Ovary (tissue), 9 donors: ENCODE results near the gene TAOK3. TPM values are rescaled to one million over a fixed set of nuclear protein-coding genes. Genes with fewer than 3 reads are reported as not detected.

Source experiments
- DNase-seq, 5 donors: peaks; one replicate each; pipeline ENCODE4 v3.0.0-alpha.2; 2019 to 2020
- H3K27ac ChIP-seq, 2 donors: fragments of 200-600 bp; one replicate each; pipeline versions ENCODE4 v1.5.1 to v1.8.0; 2019 to 2022
- H3K27me3 ChIP-seq: fragments of 200-600 bp; one replicate; pipeline ENCODE4 v1.8.0; 2022
- H3K36me3 ChIP-seq: fragments of 200-600 bp; sonication (generic); one replicate; pipeline ENCODE4 v1.5.1; 2019
- H3K4me1 ChIP-seq: one replicate; pipeline ENCODE4 v1.8.1; 2013; ENCODE audit warnings: mild to moderate bottlenecking, moderate library complexity; ENCODE audit not compliant: insufficient read depth
- H3K4me3 ChIP-seq: fragments of 200-600 bp; sonication (generic); one replicate; pipeline ENCODE4 v1.5.1; 2017
- H3K9me3 ChIP-seq, 2 donors: fragments of 200-600 bp in 1 of 2; sonication (generic) in 1 of 2; one replicate each; pipeline versions ENCODE4 v1.5.1 to v1.8.1; 2013 to 2019; ENCODE audit warnings: mild to moderate bottlenecking in 1 of 2, moderate library complexity in 1 of 2
- CTCF ChIP-seq, 3 donors: fragments of 450-650 bp in 2 of 3; fragments of 200-600 bp in 1 of 3; IDR thresholded peaks; one replicate each; pipeline versions ENCODE4 v1.5.1 to v1.8.0; 2016 to 2022; ENCODE audit warnings: antibody characterized with exemption in 3 of 3, mild to moderate bottlenecking in 1 of 3
- EP300 ChIP-seq: sonication (generic); formaldehyde crosslinking; IDR thresholded peaks from one replicate; pipeline ENCODE4 v1.6.1; 2017; ENCODE audit warnings: antibody characterized with exemption
- POLR2A ChIP-seq: fragments of 450-650 bp; IDR thresholded peaks from one replicate; pipeline ENCODE4 v1.6.1; 2017; ENCODE audit warnings: antibody characterized with exemption, mild to moderate bottlenecking, moderate library complexity
- WGBS, 3 donors: extraction: QIAGEN DNeasy Blood & Tissue Kit in 1 of 3; methylation state at CpG; one replicate each; pipeline versions ENCODE4 v1.1.5 to v1.1.7; 2013 to 2017; 5-methylcytosine and 5-hydroxymethylcytosine counted together
- intact Hi-C, 4 donors: fragments of 100-400 bp; cut with DNase I; formaldehyde crosslinking; loops; one replicate each; pipeline versions ENCODE4 v1.11.0 to v1.15.1; 2022 to 2023
- polyA plus RNA-seq, 2 donors: library from polyadenylated mRNA; stranded (reverse); fragments of 200-250 nt in 1 of 2; fragments of 350-450 nt in 1 of 2; fragmentation: Illumina TruSeq in 1 of 2; extraction: RNeasy Lipid Tissue Mini Kit (QIAGEN cat#74804) in 1 of 2; gene quantifications; one replicate each; pipeline ENCODE4 v1.2.3, GENCODE V29; 2013 to 2014
- total RNA-seq, 7 donors: library from RNA; depleted of rRNA in 2 of 7; stranded (reverse); fragments of >200 nt in 2 of 7; fragmentation: NEBNext Ultra II Directional in 3 of 7; extraction: Animal tissue kit (Norgen Biotek cat#: 25700) in 3 of 7; gene quantifications; one replicate each; pipeline versions ENCODE4 v1.1.0 to v1.2.4, GENCODE V29; 2016 to 2023
- donor health status: DM: no; HTN: no; CAD: no; lungs with moderate emphysema.
- donor health status: DM: no; HTN: no; CAD: no.
- donor health status: Bipolar disorder and iron deficiency.
- donor health status: DM: yes; HTN: yes; CAD: no.
- donor health status: DM: no; HTN: no; CAD: no.
- donor health status: DM: yes; HTN: yes; CAD: no.

The TAOK3 gene
- total and polyA plus RNA-seq, 9 donors, result 12.6 to 31.0 (median 23.0) TPM

DNA sequence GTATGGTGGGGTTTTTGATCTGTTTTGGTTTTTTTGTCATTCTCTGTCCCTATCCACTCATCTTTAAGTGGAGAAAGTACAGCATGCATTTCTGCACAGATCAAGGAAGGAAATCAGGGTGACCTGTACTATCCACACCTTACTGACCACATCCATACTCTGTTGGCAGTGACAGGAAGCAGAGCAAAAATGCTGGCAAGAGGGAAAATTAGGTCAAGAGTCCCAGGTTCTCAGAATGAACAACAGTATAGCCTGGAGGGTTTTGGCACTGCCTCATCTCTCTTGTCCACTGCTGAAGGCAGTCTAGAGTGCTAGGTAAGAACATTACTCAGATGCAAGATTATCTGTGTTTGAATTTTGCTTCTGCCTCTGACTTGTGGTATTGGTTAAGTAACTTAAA is 70.7 kb downstream of the TAOK3 start:
- Histone ChIP-seq H3K27ac (no peak overlapping the region), H3K4me1 (no peaks in the 10 kb centered on the region), H3K36me3 (no peaks in the 10 kb centered on the region), H3K9me3 (no peaks in the 10 kb centered on the region), H3K4me3 (no peak overlapping the region), H3K27me3 (no peaks in the 10 kb centered on the region)
- DNase-seq, result no peak
- intact Hi-C loops, result no loop called here
- TF ChIP-seq EP300 (no peak), POLR2A (no peak), CTCF (IDR thresholded peaks at IDR 0.05) (no peak)

GRCh38 chr12:118299791-118300460 is 72.8 kb downstream of the TAOK3 start:
- Histone ChIP-seq H3K9me3 (no peaks in the 10 kb centered on the region), H3K4me3 (no peak overlapping the region), H3K27me3 (no peaks in the 10 kb centered on the region), H3K27ac (no peak overlapping the region), H3K4me1 (no peaks in the 10 kb centered on the region), H3K36me3 (no peaks in the 10 kb centered on the region)
- 60 to 63% (median 60%) methylated on average over 5 of the region's 5 CpGs for whole genome bisulfite sequencing, 3 donors
- intact Hi-C loops, result no loop called here
- TF ChIP-seq CTCF (IDR thresholded peaks at IDR 0.05), result no peak
- no peak for TF ChIP-seq EP300
- TF ChIP-seq POLR2A, result no peak
- no peak for DNase-seq

- 92 to 95% (median 95%) methylated on average over 2 of the region's 2 CpGs for WGBS, 3 donors
- TF ChIP-seq CTCF (IDR thresholded peaks at IDR 0.05) (no peak), POLR2A (no peak), EP300 (no peak)
- H3K4me1 ChIP-seq, result no peaks in the 10 kb centered on the region
- no peaks in the 10 kb centered on the region for H3K36me3 ChIP-seq
- H3K27ac ChIP-seq, result no peak overlapping the region
- H3K4me3 ChIP-seq, result no peak overlapping the region
- no peaks in the 10 kb centered on the region for H3K27me3 ChIP-seq
- intact Hi-C loops, result no loop called here
- H3K9me3 ChIP-seq, result no peaks in the 10 kb centered on the region
- DNase-seq, result no peak
These were observed 75.4 kb downstream of the TAOK3 start for GRCh38 chr12:118297284-118297683.

DNA sequence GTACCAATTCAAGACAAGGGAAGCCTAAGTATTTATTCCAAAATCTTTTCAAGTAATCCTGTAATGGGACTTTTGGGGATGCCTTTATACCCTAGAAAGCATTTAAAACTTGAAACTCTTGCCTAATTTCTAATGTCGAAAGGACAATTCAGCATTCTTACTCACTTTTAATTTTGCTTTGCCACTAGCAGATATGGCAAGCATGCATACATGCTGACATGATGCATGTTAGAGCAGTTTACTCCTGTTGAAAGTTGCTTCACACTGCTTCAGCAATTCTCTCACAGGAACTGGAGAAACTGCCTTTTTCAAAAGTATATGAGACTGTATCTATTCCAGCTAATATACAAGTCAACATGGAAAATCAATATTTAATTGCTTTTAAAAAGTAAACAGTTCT is 79.9 kb downstream of the TAOK3 start:
- no peak overlapping the region for H3K27ac ChIP-seq
- WGBS, 3 donors, result 94 to 100% (median 100%) methylated on average over 1 of the region's 1 CpG

More for the DNA sequence above, 79.9 kb downstream of the TAOK3 start:
- H3K36me3 ChIP-seq, result no peaks in the 10 kb centered on the region
- H3K9me3 ChIP-seq, result no peaks in the 10 kb centered on the region
- no peaks in the 10 kb centered on the region for H3K27me3 ChIP-seq
- intact Hi-C loops, result no loop called here
- no peak overlapping the region for H3K4me3 ChIP-seq
- no peak for TF ChIP-seq POLR2A
- no peak for TF ChIP-seq EP300
- TF ChIP-seq CTCF (IDR thresholded peaks at IDR 0.05), result no peak
- H3K4me1 ChIP-seq, result no peaks in the 10 kb centered on the region
- DNase-seq, result no peak
